AG09319 (cell line): ENCODE data around the gene OR8B12.

ENCODE experiments used
- DNase-seq: peaks from one replicate; pipeline ENCODE4 v3.0.0-alpha.2; 2010; ENCODE audit warnings: low read depth; ENCODE audit errors: extremely low read depth
- TF ChIP-seq, protein P1 (sequence below): IDR thresholded peaks from 2 replicates; pipeline ENCODE4 v1.5.1; 2011; ENCODE audit warnings: low read depth, mild to moderate bottlenecking, inconsistent platforms, low read length, moderate library complexity

Gene OR8B12

DNA sequence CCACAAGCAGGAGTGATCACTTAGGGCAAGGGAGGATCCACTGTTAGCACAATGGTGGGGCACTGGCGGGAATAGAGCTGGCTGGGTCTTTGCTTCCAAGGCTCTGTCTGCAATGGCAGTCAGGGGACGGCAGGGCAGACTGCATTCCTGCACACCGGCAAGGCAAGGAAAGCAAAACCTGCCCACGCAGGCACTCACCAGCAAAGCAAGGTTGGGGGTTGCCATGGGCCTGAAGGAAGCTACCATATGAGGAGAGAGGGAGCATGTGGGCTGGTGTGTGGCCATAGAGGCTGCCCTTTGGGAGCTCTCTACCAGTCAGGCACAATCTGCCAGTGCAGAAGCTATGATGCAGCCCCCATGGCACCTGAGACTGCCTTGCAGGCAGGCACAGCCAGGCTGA, 33.2 kb downstream of the OR8B12 start:
- TF ChIP-seq, protein P1, sequence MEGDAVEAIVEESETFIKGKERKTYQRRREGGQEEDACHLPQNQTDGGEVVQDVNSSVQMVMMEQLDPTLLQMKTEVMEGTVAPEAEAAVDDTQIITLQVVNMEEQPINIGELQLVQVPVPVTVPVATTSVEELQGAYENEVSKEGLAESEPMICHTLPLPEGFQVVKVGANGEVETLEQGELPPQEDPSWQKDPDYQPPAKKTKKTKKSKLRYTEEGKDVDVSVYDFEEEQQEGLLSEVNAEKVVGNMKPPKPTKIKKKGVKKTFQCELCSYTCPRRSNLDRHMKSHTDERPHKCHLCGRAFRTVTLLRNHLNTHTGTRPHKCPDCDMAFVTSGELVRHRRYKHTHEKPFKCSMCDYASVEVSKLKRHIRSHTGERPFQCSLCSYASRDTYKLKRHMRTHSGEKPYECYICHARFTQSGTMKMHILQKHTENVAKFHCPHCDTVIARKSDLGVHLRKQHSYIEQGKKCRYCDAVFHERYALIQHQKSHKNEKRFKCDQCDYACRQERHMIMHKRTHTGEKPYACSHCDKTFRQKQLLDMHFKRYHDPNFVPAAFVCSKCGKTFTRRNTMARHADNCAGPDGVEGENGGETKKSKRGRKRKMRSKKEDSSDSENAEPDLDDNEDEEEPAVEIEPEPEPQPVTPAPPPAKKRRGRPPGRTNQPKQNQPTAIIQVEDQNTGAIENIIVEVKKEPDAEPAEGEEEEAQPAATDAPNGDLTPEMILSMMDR = no peak
- no peak for DNase-seq

DNA sequence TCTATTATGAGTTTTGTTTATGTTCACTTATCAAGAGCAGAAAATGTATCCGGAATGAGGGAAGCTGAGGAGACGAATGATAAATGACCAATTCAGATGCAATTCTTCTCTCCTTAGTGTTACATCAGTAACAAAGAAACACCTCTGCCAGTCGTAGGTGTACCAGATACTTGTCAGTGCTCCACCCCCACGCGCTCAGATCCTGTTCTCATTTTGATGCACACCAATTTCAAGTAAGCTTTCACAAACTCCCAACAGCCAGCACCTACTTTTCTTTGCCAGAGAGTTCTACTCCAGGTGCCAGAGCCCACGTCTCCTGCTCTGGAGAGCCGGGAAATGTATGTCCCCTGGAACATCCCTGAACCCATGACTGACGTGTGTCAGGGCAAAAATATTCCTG, 43.7 kb downstream of the OR8B12 start:
- TF ChIP-seq, protein P1 = no peak

DNA sequence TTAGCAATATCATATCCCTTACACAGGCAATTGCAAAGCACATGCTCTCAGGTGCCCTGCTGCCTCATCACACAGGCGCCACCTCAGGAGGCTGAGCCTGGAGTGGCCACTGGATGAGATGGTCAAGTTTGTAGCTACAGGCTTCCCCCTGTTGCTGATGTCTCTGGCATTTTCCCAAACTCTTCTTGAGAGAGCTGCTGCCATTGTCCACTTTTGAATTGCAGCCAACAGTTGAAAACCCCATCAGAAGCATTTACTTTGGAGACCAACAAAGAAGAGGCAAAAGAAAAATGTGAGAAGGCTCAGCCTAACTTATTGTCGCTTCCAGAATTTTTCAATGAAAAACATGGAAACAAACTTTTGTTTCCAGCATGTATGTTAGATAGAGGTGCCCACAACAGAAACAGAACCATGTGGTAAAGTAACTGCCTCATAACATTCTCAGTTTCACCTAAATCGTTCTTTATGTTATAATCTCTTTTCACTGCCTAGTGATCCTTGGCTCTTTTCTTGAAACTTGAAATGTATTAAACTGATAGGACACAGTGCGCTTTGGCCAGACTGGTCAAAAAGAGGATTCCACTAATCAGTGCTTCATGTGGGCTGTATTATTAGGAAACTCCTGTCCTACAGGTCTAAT, 50.3 kb downstream of the OR8B12 start:
- DNase-seq = no peak
- TF ChIP-seq, protein P1 = no peak

More for the DNA sequence above, 43.7 kb downstream of the OR8B12 start:
- DNase-seq = no peak
